Effector memory CD4-positive, alpha-beta T cell (primary cell): Measurements from ENCODE around the gene DKK3.
"Not testable (repeated sequence)": the region's sequence is repeated elsewhere in the genome, so short reads cannot be mapped to it uniquely, and the experiment has no call there.

Source experiments
- DNase-seq, 3 donors: peaks; one replicate each; pipeline ENCODE4 v3.0.0-alpha.2; 2020
- H3K27ac ChIP-seq: 2 replicates; pipeline ENCODE4 v1.7.0; 2013; ENCODE audit warnings: mild to moderate bottlenecking, low read length, moderate library complexity; ENCODE audit not compliant: insufficient read depth, poor library complexity, severe bottlenecking
- H3K27me3 ChIP-seq: replicated peaks from 2 replicates; pipeline ENCODE4 v1.7.0; 2013; ENCODE audit warnings: mild to moderate bottlenecking, low read length; ENCODE audit not compliant: insufficient read depth, control insufficient read depth, poor library complexity, severe bottlenecking
- H3K36me3 ChIP-seq: 2 replicates; pipeline ENCODE4 v1.7.0; 2013; ENCODE audit warnings: mild to moderate bottlenecking, low read length, moderate library complexity; ENCODE audit not compliant: control insufficient read depth, insufficient read depth
- H3K4me1 ChIP-seq: 2 replicates; pipeline ENCODE4 v1.7.0; 2013; ENCODE audit warnings: low read length, mild to moderate bottlenecking; ENCODE audit not compliant: control insufficient read depth, insufficient read depth, poor library complexity, severe bottlenecking
- H3K4me3 ChIP-seq: 2 replicates; pipeline ENCODE4 v1.7.0; 2013; ENCODE audit warnings: low read length, low read depth, mild to moderate bottlenecking; ENCODE audit not compliant: insufficient read depth, poor library complexity, severe bottlenecking
- H3K9me3 ChIP-seq: 2 replicates; pipeline ENCODE4 v1.7.0; 2013; ENCODE audit warnings: mild to moderate bottlenecking, low read length, moderate library complexity; ENCODE audit not compliant: control insufficient read depth

DKK3 gene

GRCh38 chr11:12046636-12047236 is 38.3 kb upstream of the DKK3 start:
- no peak overlapping the region for H3K27ac ChIP-seq
- no peak for DNase-seq
- no peak overlapping the region for H3K4me3 ChIP-seq
- no peaks in the 10 kb centered on the region for H3K36me3 ChIP-seq
- H3K4me1 ChIP-seq, result no peaks in the 10 kb centered on the region
- no peaks in the 10 kb centered on the region for H3K9me3 ChIP-seq
- no peaks in the 10 kb centered on the region for H3K27me3 ChIP-seq

GRCh38 chr11:12045914-12046635 is 37.6 kb upstream of the DKK3 start:
- H3K36me3 ChIP-seq, result no peaks in the 10 kb centered on the region
- no peaks in the 10 kb centered on the region for H3K27me3 ChIP-seq
- no peaks in the 10 kb centered on the region for H3K4me1 ChIP-seq
- H3K27ac ChIP-seq, result no peak overlapping the region
- H3K4me3 ChIP-seq, result no peak overlapping the region
- no peak for DNase-seq
- no peaks in the 10 kb centered on the region for H3K9me3 ChIP-seq

- Histone ChIP-seq H3K4me3 (no peak overlapping the region), H3K27me3 (no peaks in the 10 kb centered on the region), H3K4me1 (no peaks in the 10 kb centered on the region), H3K36me3 (no peaks in the 10 kb centered on the region), H3K27ac (no peak overlapping the region), H3K9me3 (no peaks in the 10 kb centered on the region)
- DNase-seq, result no peak
Observed at GRCh38 chr11:12044799-12045198, 36.4 kb upstream of the DKK3 start.

- H3K36me3 ChIP-seq, result no peaks in the 10 kb centered on the region
- DNase-seq, result peak; percentile 21 to 46 (median 31)
- H3K9me3 ChIP-seq, result no peaks in the 10 kb centered on the region
- no peak overlapping the region for H3K27ac ChIP-seq
- no peaks in the 10 kb centered on the region for H3K4me1 ChIP-seq
- H3K27me3 ChIP-seq, result no peaks in the 10 kb centered on the region
- no peak overlapping the region for H3K4me3 ChIP-seq
Observed at GRCh38 chr11:12043959-12044791, 35.7 kb upstream of the DKK3 start.

- no peak for DNase-seq
- H3K27ac ChIP-seq, result no peak overlapping the region
- no peaks in the 10 kb centered on the region for H3K4me1 ChIP-seq
Observed at GRCh38 chr11:12043221-12043620, 34.8 kb upstream of the DKK3 start.

GRCh38 chr11:12042215-12042676 is 33.8 kb upstream of the DKK3 start:
- Histone ChIP-seq H3K4me3 (no peak overlapping the region), H3K27me3 (no peaks in the 10 kb centered on the region)
- no peak for DNase-seq

More at GRCh38 chr11:12043221-12043620, 34.8 kb upstream of the DKK3 start:
- H3K9me3 ChIP-seq, result no peaks in the 10 kb centered on the region
- H3K4me3 ChIP-seq, result no peak overlapping the region
- no peaks in the 10 kb centered on the region for H3K27me3 ChIP-seq
- H3K36me3 ChIP-seq, result no peaks in the 10 kb centered on the region

GRCh38 chr11:12040719-12041118 is 32.3 kb upstream of the DKK3 start:
- H3K4me3 ChIP-seq, H3K9me3 ChIP-seq, DNase-seq, H3K27me3 ChIP-seq, H3K4me1 ChIP-seq, H3K27ac ChIP-seq, H3K36me3 ChIP-seq: not testable (repeated sequence)

More at GRCh38 chr11:12042215-12042676, 33.8 kb upstream of the DKK3 start:
- Histone ChIP-seq H3K27ac (no peak overlapping the region), H3K9me3 (no peaks in the 10 kb centered on the region), H3K36me3 (no peaks in the 10 kb centered on the region), H3K4me1 (no peaks in the 10 kb centered on the region)

GRCh38 chr11:12032968-12033367 is 24.5 kb upstream of the DKK3 start:
- no peak overlapping the region for H3K4me3 ChIP-seq
- H3K27ac ChIP-seq, result no peak overlapping the region
- H3K36me3 ChIP-seq, result no peaks in the 10 kb centered on the region
- no peaks in the 10 kb centered on the region for H3K27me3 ChIP-seq
- no peaks in the 10 kb centered on the region for H3K9me3 ChIP-seq
- DNase-seq, result no peak
- H3K4me1 ChIP-seq, result no peaks in the 10 kb centered on the region

GRCh38 chr11:12031856-12032544 is 23.6 kb upstream of the DKK3 start:
- H3K27ac ChIP-seq, result no peak overlapping the region
- H3K36me3 ChIP-seq, result no peaks in the 10 kb centered on the region
- no peak overlapping the region for H3K4me3 ChIP-seq
- no peak for DNase-seq
- H3K4me1 ChIP-seq, result no peaks in the 10 kb centered on the region
- no peaks in the 10 kb centered on the region for H3K27me3 ChIP-seq
- H3K9me3 ChIP-seq, result no peaks in the 10 kb centered on the region
